Spleen (tissue), 7 donors: Measurements from ENCODE around the gene CCDC34.

Experiments used
- POLR2AphosphoS5 ChIP-seq, 3 donors: sonication (generic); formaldehyde crosslinking; IDR thresholded peaks; one replicate each; pipeline ENCODE4 v1.5.1; 2017; ENCODE audit warnings: antibody characterized with exemption in 3 of 3
- TF ChIP-seq, protein P1 (sequence below), 11 experiments: fragments of 200-600 bp in 7 of 11; fragments of 450-650 bp in 4 of 11; sonication (generic) in 4 of 11; IDR thresholded peaks in 8 of 11; conservative IDR thresholded peaks in 3 of 11; 1 replicate in 7 of 11; 2 replicates in 4 of 11; pipeline versions ENCODE4 v1.4.0 to v1.8.0; 2016 to 2021; ENCODE audit warnings: antibody characterized with exemption in 11 of 11, inconsistent platforms in 4 of 11, mild to moderate bottlenecking in 1 of 11
- donor health status: DM: no; HTN: no; CAD: no; lungs with moderate emphysema.
- donor health status: DM: no; HTN: no; CAD: no.
- donor health status: DM: no; HTN: no; CAD: no.

DNA sequence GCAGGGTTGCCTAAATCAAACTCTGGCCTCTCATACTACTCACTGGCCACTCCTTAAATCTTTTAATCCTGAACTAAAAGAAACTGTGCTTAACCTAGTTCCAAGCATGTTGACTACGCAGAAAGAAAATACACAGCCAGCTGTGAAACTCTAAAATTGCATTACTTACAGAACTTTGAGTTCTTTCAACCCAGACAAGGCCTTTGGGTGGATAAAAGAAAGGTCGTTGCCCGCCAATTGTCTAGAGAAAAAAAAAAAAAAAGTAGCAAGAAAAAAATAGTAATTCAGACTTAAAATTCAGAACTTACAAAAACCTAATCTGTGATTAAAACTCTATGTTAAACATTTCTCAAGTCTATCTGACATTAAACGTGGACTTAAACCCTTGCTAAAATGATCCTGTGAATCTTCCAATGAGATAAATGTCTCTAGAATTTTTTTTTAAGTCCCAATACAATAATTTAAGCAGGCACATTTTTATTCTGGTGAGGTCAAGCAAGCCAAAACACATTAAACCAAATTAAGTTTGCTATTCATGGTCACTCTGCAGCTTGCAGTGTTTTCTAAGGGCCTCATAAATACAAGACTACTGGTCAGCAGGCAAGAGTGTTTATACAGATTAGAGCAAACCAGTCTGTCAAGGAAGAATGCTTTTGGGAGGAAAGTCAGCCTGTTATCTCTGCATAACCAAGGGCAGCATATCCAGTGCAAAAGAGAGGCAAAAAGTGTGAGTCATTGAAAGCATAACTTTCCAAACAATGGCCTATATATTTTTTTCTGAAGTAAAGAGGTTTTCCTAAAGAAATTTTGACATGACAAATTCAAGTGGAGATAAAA, 29.5 kb upstream of the CCDC34 start:
- TF ChIP-seq, protein P1, sequence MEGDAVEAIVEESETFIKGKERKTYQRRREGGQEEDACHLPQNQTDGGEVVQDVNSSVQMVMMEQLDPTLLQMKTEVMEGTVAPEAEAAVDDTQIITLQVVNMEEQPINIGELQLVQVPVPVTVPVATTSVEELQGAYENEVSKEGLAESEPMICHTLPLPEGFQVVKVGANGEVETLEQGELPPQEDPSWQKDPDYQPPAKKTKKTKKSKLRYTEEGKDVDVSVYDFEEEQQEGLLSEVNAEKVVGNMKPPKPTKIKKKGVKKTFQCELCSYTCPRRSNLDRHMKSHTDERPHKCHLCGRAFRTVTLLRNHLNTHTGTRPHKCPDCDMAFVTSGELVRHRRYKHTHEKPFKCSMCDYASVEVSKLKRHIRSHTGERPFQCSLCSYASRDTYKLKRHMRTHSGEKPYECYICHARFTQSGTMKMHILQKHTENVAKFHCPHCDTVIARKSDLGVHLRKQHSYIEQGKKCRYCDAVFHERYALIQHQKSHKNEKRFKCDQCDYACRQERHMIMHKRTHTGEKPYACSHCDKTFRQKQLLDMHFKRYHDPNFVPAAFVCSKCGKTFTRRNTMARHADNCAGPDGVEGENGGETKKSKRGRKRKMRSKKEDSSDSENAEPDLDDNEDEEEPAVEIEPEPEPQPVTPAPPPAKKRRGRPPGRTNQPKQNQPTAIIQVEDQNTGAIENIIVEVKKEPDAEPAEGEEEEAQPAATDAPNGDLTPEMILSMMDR (IDR thresholded peaks at IDR 0.05 in 8 of 11, conservative IDR thresholded peaks at IDR 0.05 in 3 of 11), result no peak
- no peak for TF ChIP-seq POLR2AphosphoS5 (IDR thresholded peaks at IDR 0.05)
